ENCODE data around the gene TDRD12. TPM values are rescaled to one million over a fixed set of nuclear protein-coding genes. Genes with fewer than 3 reads are reported as not detected.
"Not testable (repeated sequence)": the region's sequence is repeated elsewhere in the genome, so short reads cannot be mapped to it uniquely, and the experiment has no call there.

TDRD12 gene
- total RNA-seq, 2 donors from 2014 or later: 0.41 to 9.8 TPM

DNA sequence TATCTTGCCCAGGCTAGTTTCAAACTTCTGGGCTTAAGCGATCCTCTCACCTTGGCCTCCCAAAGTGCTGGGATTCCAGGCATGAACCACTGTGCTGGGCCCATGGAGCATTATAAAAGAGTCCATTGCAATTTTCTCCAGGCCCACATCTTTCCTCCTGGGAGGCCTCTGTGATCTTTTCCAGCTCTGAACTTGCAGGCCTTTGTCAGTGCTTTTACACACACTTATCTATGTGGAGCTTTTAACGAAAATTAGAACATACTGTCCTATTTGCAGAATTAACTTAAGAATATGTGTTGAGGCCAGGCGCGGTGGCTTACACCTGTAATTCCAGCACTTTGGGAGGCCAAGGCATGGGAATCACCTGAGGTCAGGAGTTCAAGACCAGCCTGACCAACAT is 23.9 kb downstream of the TDRD12 start:
- no peak for DNase-seq (ENCODE audit: low spot score)
- over 99% methylated on average over 4 of the region's 4 CpGs for WGBS
- intact Hi-C loops (cut with DNase I): no loop called here
- no peak for TF ChIP-seq POLR2A (IDR thresholded peaks at IDR 0.05)
- no peak for TF ChIP-seq POLR2AphosphoS5 (IDR thresholded peaks at IDR 0.05)
- no peak overlapping the region for H3K4me3 ChIP-seq
- H3K4me1 ChIP-seq (replicated peaks): no peaks in the 10 kb centered on the region
- no peaks in the 10 kb centered on the region for H3K27me3 ChIP-seq (replicated peaks; ENCODE audit: insufficient read depth)
- no peaks in the 10 kb centered on the region for H3K9me3 ChIP-seq
- no peak overlapping the region for H3K27ac ChIP-seq
- H3K36me3 ChIP-seq: no peaks in the 10 kb centered on the region

DNA sequence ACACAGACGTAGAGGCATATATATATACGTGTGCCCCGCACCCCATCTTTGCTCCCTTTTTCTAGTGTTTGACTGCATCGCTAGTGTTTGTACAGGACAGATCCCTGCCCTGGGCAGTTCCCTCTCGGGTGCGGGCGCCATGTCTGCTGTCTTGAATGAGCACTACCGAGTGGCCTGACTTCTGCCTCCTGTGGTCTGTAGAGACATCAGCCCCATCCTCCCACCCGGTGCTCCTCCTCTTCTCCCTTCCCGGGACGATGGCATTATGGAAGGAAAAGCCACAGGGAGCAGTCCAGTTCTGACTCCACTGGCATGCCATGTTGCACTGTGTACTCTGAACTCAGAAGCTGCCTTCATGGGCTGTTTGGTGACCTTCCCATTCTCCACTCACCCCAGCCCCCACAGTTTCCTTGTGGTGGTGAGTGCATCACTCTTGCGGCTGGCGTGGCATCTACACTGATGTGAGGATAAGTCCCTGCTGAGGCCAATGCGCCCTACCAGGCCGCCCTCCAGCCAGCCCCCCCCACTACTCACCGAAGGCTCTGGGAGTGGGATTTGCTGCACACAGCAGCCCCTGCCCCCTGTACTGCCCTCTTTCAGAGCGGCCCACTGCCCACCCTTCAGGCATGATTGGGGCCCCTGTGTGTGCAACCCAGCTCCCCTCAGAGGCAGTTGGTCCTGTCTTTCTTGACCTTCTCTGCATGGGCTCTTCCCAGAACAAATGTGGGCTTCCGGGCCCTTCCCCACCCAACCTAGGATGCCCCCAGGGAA is 25.2 kb downstream of the TDRD12 start:
- 80% methylated on average over 18 of the region's 18 CpGs for WGBS
- H3K36me3 ChIP-seq: no peaks in the 10 kb centered on the region
- no peak for TF ChIP-seq CTCF (IDR thresholded peaks at IDR 0.05)
- no peak for TF ChIP-seq POLR2A (IDR thresholded peaks at IDR 0.05)
- no peak for TF ChIP-seq POLR2AphosphoS5 (IDR thresholded peaks at IDR 0.05)
- no peaks in the 10 kb centered on the region for H3K27me3 ChIP-seq (replicated peaks; ENCODE audit: insufficient read depth)
- H3K9me3 ChIP-seq: no peaks in the 10 kb centered on the region
- H3K27ac ChIP-seq: no peak overlapping the region
- no peaks in the 10 kb centered on the region for H3K4me1 ChIP-seq (replicated peaks)
- H3K4me3 ChIP-seq: no peak overlapping the region
- intact Hi-C loops (cut with DNase I): no loop called here
- no peak for DNase-seq (ENCODE audit: low spot score)

GRCh38 chr19:32745594-32746251 is 26.2 kb downstream of the TDRD12 start:
- H3K4me1 ChIP-seq (replicated peaks); H3K4me3 ChIP-seq; DNase-seq (ENCODE audit: low spot score); H3K27ac ChIP-seq; H3K27me3 ChIP-seq (replicated peaks; ENCODE audit: insufficient read depth); H3K36me3 ChIP-seq; intact Hi-C loops (cut with DNase I); H3K9me3 ChIP-seq: not testable (repeated sequence)
- WGBS: 33% methylated on average over 2 of the region's 2 CpGs

- WGBS: 17% methylated on average over 2 of the region's 2 CpGs
- DNase-seq (ENCODE audit: low spot score): not testable (repeated sequence)
Observed at GRCh38 chr19:32746631-32747196, 27.1 kb downstream of the TDRD12 start.

DNA sequence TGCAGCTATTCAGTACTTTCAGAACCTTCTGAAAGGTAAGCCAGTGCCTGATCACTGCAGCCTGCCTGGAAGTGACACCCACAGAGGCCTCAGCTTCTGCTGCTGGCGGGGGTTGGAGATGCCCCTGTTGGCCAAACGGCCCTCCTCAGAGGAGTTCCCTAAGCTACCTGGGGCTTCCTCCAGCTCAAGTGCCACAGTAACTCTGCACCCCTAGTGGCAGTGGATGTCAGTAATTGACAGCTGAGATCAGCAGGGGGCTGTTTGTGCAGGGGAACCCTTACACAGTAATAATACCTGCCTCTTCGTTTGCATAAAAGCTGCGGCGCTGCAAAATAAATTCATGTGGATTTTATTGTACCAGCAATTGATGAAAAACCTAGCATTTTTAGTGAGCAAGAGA is 28.9 kb downstream of the TDRD12 start:
- H3K27me3 ChIP-seq (replicated peaks; ENCODE audit: insufficient read depth): no peaks in the 10 kb centered on the region
- intact Hi-C loops (cut with DNase I): no loop called here
- WGBS: 57% methylated on average over 5 of the region's 5 CpGs

More at GRCh38 chr19:32746631-32747196, 27.1 kb downstream of the TDRD12 start:
- H3K36me3 ChIP-seq; H3K4me1 ChIP-seq (replicated peaks); H3K27me3 ChIP-seq (replicated peaks; ENCODE audit: insufficient read depth); intact Hi-C loops (cut with DNase I); H3K4me3 ChIP-seq; H3K9me3 ChIP-seq; H3K27ac ChIP-seq: not testable (repeated sequence)

More for the DNA sequence above, 28.9 kb downstream of the TDRD12 start:
- H3K36me3 ChIP-seq: no peaks in the 10 kb centered on the region
- TF ChIP-seq POLR2A (IDR thresholded peaks at IDR 0.05) (no peak), POLR2AphosphoS5 (IDR thresholded peaks at IDR 0.05) (no peak), CTCF (IDR thresholded peaks at IDR 0.05) (no peak)
- no peaks in the 10 kb centered on the region for H3K9me3 ChIP-seq
- H3K4me1 ChIP-seq (replicated peaks): no peaks in the 10 kb centered on the region
- no peak for DNase-seq (ENCODE audit: low spot score)
- H3K27ac ChIP-seq: no peak overlapping the region
- H3K4me3 ChIP-seq: no peak overlapping the region
